ENCODE results near the gene FAM237A.

FAM237A gene

GRCh38 chr2:206683546-206683945 is 41.3 kb downstream of the FAM237A start:
- Histone ChIP-seq H3K18ac (ENCODE audit: low read depth in 1 of 2, low read length in 2 of 2) (no peak overlapping the region), H3K14ac (ENCODE audit: low read length in 2 of 2) (no peak overlapping the region), H4K8ac (ENCODE audit: low read length) (no peak overlapping the region), H3K4me2 (ENCODE audit: low read length, poor library complexity, severe bottlenecking) (no peak overlapping the region), H2AFZ (ENCODE audit: low read depth, low read length) (no peak overlapping the region), H3K9ac (ENCODE audit: low read length) (no peak overlapping the region), H3K27me3 (ENCODE audit: control insufficient read depth in 1 of 2, insufficient read depth in 1 of 2, low read length in 2 of 2) (peaks cover 0 to 12% of the 10 kb centered on the region in 2 experiments), H3K9me3 (ENCODE audit: control insufficient read depth, low read length) (no peaks in the 10 kb centered on the region), H2BK5ac (ENCODE audit: low read depth, low read length, poor library complexity, severe bottlenecking) (no peak overlapping the region), H4K91ac (ENCODE audit: low read length) (no peak overlapping the region), H3K36me3 (ENCODE audit: control insufficient read depth in 1 of 2, insufficient read depth in 2 of 2, low read depth in 1 of 2, low read length in 2 of 2) (no peaks in the 10 kb centered on the region), H3K4ac (ENCODE audit: low read depth in 1 of 2, low read length in 2 of 2) (no peak overlapping the region), H2AK5ac (ENCODE audit: low read length, severe bottlenecking) (no peak overlapping the region), H3K27ac (ENCODE audit: low read length, poor library complexity, severe bottlenecking) (no peak overlapping the region), H3K79me1 (replicated peaks; ENCODE audit: low read length, poor library complexity, severe bottlenecking) (no peaks in the 10 kb centered on the region), H2BK15ac (ENCODE audit: low read depth, poor library complexity, severe bottlenecking) (no peak overlapping the region), H3K4me1 (ENCODE audit: control insufficient read depth, insufficient read depth, low read depth, low read length) (no peaks in the 10 kb centered on the region), H2BK120ac (ENCODE audit: low read depth, low read length) (no peak overlapping the region), H2BK12ac (ENCODE audit: low read length in 2 of 2) (no peak overlapping the region), H3K4me3 (ENCODE audit: insufficient read depth in 1 of 2, low read depth in 1 of 2, low read length in 2 of 2) (no peak overlapping the region), H3K23ac (ENCODE audit: low read length in 2 of 2) (no peak overlapping the region)
- no peak for DNase-seq
- 87% methylated on average over 4 of the region's 4 CpGs for WGBS

GRCh38 chr2:206688453-206688852 is 46.2 kb downstream of the FAM237A start:
- Histone ChIP-seq H3K27me3 (ENCODE audit: control insufficient read depth in 1 of 2, insufficient read depth in 1 of 2, low read length in 2 of 2) (peaks cover 0 to 12% of the 10 kb centered on the region in 2 experiments), H3K9ac (ENCODE audit: low read length) (no peak overlapping the region), H2BK5ac (ENCODE audit: low read depth, low read length, poor library complexity, severe bottlenecking) (no peak overlapping the region), H3K18ac (ENCODE audit: low read depth in 1 of 2, low read length in 2 of 2) (no peak overlapping the region), H4K91ac (ENCODE audit: low read length) (no peak overlapping the region), H3K14ac (ENCODE audit: low read length in 2 of 2) (no peak overlapping the region), H2BK120ac (ENCODE audit: low read depth, low read length) (no peak overlapping the region), H3K79me1 (replicated peaks; ENCODE audit: low read length, poor library complexity, severe bottlenecking) (no peaks in the 10 kb centered on the region), H3K27ac (ENCODE audit: low read length, poor library complexity, severe bottlenecking) (no peak overlapping the region), H3K4me2 (ENCODE audit: low read length, poor library complexity, severe bottlenecking) (no peak overlapping the region), H2BK12ac (ENCODE audit: low read length in 2 of 2) (no peak overlapping the region), H3K4ac (ENCODE audit: low read depth in 1 of 2, low read length in 2 of 2) (no peak overlapping the region), H3K36me3 (ENCODE audit: control insufficient read depth in 1 of 2, insufficient read depth in 2 of 2, low read depth in 1 of 2, low read length in 2 of 2) (no peaks in the 10 kb centered on the region), H3K9me3 (ENCODE audit: control insufficient read depth, low read length) (no peaks in the 10 kb centered on the region), H3K4me1 (ENCODE audit: control insufficient read depth, insufficient read depth, low read depth, low read length) (no peaks in the 10 kb centered on the region), H3K23ac (ENCODE audit: low read length in 2 of 2) (no peak overlapping the region), H2AFZ (ENCODE audit: low read depth, low read length) (no peak overlapping the region), H2BK15ac (ENCODE audit: low read depth, poor library complexity, severe bottlenecking) (no peak overlapping the region), H3K4me3 (ENCODE audit: insufficient read depth in 1 of 2, low read depth in 1 of 2, low read length in 2 of 2) (no peak overlapping the region), H4K8ac (ENCODE audit: low read length) (no peak overlapping the region), H2AK5ac (ENCODE audit: low read length, severe bottlenecking) (no peak overlapping the region)
- WGBS = 56% methylated on average over 2 of the region's 2 CpGs
- DNase-seq = no peak

GRCh38 chr2:206688990-206689389 is 46.7 kb downstream of the FAM237A start:
- Histone ChIP-seq H3K4me2 (ENCODE audit: low read length, poor library complexity, severe bottlenecking) (no peak overlapping the region), H2BK15ac (ENCODE audit: low read depth, poor library complexity, severe bottlenecking) (no peak overlapping the region), H3K9ac (ENCODE audit: low read length) (no peak overlapping the region), H3K23ac (ENCODE audit: low read length in 2 of 2) (no peak overlapping the region), H4K8ac (ENCODE audit: low read length) (no peak overlapping the region), H3K27me3 (ENCODE audit: control insufficient read depth in 1 of 2, insufficient read depth in 1 of 2, low read length in 2 of 2) (peaks cover 0 to 12% of the 10 kb centered on the region in 2 experiments), H4K91ac (ENCODE audit: low read length) (no peak overlapping the region), H2AFZ (ENCODE audit: low read depth, low read length) (no peak overlapping the region), H3K27ac (ENCODE audit: low read length, poor library complexity, severe bottlenecking) (no peak overlapping the region), H3K36me3 (ENCODE audit: control insufficient read depth in 1 of 2, insufficient read depth in 2 of 2, low read depth in 1 of 2, low read length in 2 of 2) (no peaks in the 10 kb centered on the region), H3K4me3 (ENCODE audit: insufficient read depth in 1 of 2, low read depth in 1 of 2, low read length in 2 of 2) (no peak overlapping the region), H2BK5ac (ENCODE audit: low read depth, low read length, poor library complexity, severe bottlenecking) (no peak overlapping the region), H3K9me3 (ENCODE audit: control insufficient read depth, low read length) (no peaks in the 10 kb centered on the region), H3K14ac (ENCODE audit: low read length in 2 of 2) (no peak overlapping the region), H3K79me1 (replicated peaks; ENCODE audit: low read length, poor library complexity, severe bottlenecking) (no peaks in the 10 kb centered on the region), H3K4me1 (ENCODE audit: control insufficient read depth, insufficient read depth, low read depth, low read length) (no peaks in the 10 kb centered on the region), H2AK5ac (ENCODE audit: low read length, severe bottlenecking) (no peak overlapping the region), H3K4ac (ENCODE audit: low read depth in 1 of 2, low read length in 2 of 2) (no peak overlapping the region), H2BK12ac (ENCODE audit: low read length in 2 of 2) (no peak overlapping the region), H2BK120ac (ENCODE audit: low read depth, low read length) (no peak overlapping the region), H3K18ac (ENCODE audit: low read depth in 1 of 2, low read length in 2 of 2) (no peak overlapping the region)
- no CpG with 5 or more reads among the region's 1 CpG for WGBS
- no peak for DNase-seq

- H3K4me2 ChIP-seq (ENCODE audit: low read length, poor library complexity, severe bottlenecking) = no peak overlapping the region
- H2AFZ ChIP-seq (ENCODE audit: low read depth, low read length) = no peak overlapping the region
- no peak overlapping the region for H3K18ac ChIP-seq (ENCODE audit: low read depth in 1 of 2, low read length in 2 of 2)
- no peak overlapping the region for H2AK5ac ChIP-seq (ENCODE audit: low read length, severe bottlenecking)
- H2BK12ac ChIP-seq (ENCODE audit: low read length in 2 of 2) = no peak overlapping the region
- WGBS = 75% methylated on average over 7 of the region's 7 CpGs
- H3K27ac ChIP-seq (ENCODE audit: low read length, poor library complexity, severe bottlenecking) = no peak overlapping the region
- H4K8ac ChIP-seq (ENCODE audit: low read length) = no peak overlapping the region
- H2BK15ac ChIP-seq (ENCODE audit: low read depth, poor library complexity, severe bottlenecking) = no peak overlapping the region
- no peak overlapping the region for H4K91ac ChIP-seq (ENCODE audit: low read length)
- no peak overlapping the region for H3K23ac ChIP-seq (ENCODE audit: low read length in 2 of 2)
- H3K14ac ChIP-seq (ENCODE audit: low read length in 2 of 2) = no peak overlapping the region
- H3K9me3 ChIP-seq (ENCODE audit: control insufficient read depth, low read length) = no peaks in the 10 kb centered on the region
- no peaks in the 10 kb centered on the region for H3K36me3 ChIP-seq (ENCODE audit: control insufficient read depth in 1 of 2, insufficient read depth in 2 of 2, low read depth in 1 of 2, low read length in 2 of 2)
- no peak overlapping the region for H3K4me3 ChIP-seq (ENCODE audit: insufficient read depth in 1 of 2, low read depth in 1 of 2, low read length in 2 of 2)
- no peaks in the 10 kb centered on the region for H3K27me3 ChIP-seq (ENCODE audit: control insufficient read depth in 1 of 2, insufficient read depth in 1 of 2, low read length in 2 of 2)
- no peak overlapping the region for H3K4ac ChIP-seq (ENCODE audit: low read depth in 1 of 2, low read length in 2 of 2)
- no peaks in the 10 kb centered on the region for H3K79me1 ChIP-seq (replicated peaks; ENCODE audit: low read length, poor library complexity, severe bottlenecking)
- H2BK120ac ChIP-seq (ENCODE audit: low read depth, low read length) = no peak overlapping the region
- no peak overlapping the region for H3K9ac ChIP-seq (ENCODE audit: low read length)
- no peak overlapping the region for H2BK5ac ChIP-seq (ENCODE audit: low read depth, low read length, poor library complexity, severe bottlenecking)
- no peaks in the 10 kb centered on the region for H3K4me1 ChIP-seq (ENCODE audit: control insufficient read depth, insufficient read depth, low read depth, low read length)
- no peak for DNase-seq
These were observed 50.7 kb downstream of the FAM237A start for GRCh38 chr2:206692971-206693370.
